Left lobe of liver (tissue), 2 donors: ENCODE data around the gene REXO5. TPM values are rescaled to one million over a fixed set of nuclear protein-coding genes. Genes with fewer than 3 reads are reported as not detected.
"Not testable (repeated sequence)": the region's sequence is repeated elsewhere in the genome, so short reads cannot be mapped to it uniquely, and the experiment has no call there.

Experiments used
- ATAC-seq: fragments of 200-7000 bp; cut with Tn5 transposase; one replicate; pipeline ENCODE4 v1.9.1; 2020; ENCODE audit warnings: mild to moderate bottlenecking, moderate library complexity
- DNase-seq: peaks from one replicate; pipeline ENCODE4 v3.0.0-alpha.2; 2020; ENCODE audit warnings: low spot score
- total RNA-seq: library from RNA; stranded (reverse); gene quantifications from one replicate; pipeline ENCODE4 v1.2.1, GENCODE V29; 2021
- donor health status: DM: no; HTN: no; CAD: no; lungs with moderate emphysema.
- donor health status: DM: no; HTN: yes; CAD: no.

The REXO5 gene, protein sequence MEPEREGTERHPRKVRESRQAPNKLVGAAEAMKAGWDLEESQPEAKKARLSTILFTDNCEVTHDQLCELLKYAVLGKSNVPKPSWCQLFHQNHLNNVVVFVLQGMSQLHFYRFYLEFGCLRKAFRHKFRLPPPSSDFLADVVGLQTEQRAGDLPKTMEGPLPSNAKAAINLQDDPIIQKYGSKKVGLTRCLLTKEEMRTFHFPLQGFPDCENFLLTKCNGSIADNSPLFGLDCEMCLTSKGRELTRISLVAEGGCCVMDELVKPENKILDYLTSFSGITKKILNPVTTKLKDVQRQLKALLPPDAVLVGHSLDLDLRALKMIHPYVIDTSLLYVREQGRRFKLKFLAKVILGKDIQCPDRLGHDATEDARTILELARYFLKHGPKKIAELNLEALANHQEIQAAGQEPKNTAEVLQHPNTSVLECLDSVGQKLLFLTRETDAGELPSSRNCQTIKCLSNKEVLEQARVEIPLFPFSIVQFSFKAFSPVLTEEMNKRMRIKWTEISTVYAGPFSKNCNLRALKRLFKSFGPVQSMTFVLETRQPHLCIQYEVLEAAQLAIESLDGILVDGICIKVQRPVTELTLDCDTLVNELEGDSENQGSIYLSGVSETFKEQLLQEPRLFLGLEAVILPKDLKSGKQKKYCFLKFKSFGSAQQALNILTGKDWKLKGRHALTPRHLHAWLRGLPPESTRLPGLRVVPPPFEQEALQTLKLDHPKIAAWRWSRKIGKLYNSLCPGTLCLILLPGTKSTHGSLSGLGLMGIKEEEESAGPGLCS
- 1.7 TPM for total RNA-seq

DNA sequence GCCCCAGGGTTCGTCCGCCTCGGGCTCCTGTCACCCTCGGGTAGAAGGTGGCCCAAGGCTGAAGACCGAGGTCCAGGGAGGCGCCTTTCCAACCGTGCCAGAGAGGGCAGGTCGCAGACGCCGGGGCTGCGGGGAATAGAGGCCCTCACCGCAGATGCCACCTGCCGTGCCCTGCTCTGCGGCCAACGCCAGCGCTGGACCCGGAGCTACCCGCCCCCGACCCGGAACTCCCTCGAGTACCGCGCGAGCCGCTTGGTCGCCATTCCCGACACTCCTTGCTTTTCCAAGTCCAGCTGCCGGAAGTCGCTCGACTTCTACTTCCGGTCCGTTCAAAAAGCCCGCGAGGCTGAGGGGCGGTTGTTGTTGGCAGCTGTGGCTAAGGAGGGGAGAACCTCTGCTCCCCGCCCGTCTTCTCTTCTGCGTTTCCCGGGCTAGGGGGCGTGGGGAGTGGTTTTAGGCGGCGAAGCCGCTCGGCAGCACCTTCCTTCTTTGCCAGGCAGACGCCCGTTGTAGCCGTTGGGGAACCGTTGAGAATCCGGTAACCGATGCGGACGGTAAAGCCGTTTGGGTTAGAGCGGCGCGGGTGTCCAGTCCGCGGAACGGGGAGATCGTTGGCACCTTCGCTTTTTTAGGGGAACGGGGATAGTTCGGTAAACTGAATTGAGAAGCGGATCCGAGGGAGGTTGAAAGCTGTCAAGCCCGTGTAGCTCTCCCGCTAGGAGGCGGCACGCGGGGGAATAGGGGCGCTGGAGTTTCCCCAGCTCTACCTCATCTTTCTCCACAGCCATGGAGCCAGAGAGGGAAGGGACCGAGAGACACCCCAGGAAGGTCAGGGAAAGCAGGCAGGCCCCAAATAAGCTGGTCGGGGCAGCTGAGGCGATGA is at the start of gene REXO5, which contains the start of gene ERI2:
TSS of gene REXO5 (plus strand) at position 360 of the 883 bp plus-strand sequence. CDS start at position 787, 427 bp downstream.
TSS of gene ERI2 (minus strand) at position 305 of the 883 bp plus-strand sequence. CDS start at position 263, 42 bp downstream.
- ATAC-seq (peak; percentile 90), DNase-seq (peak; percentile 93)

DNA sequence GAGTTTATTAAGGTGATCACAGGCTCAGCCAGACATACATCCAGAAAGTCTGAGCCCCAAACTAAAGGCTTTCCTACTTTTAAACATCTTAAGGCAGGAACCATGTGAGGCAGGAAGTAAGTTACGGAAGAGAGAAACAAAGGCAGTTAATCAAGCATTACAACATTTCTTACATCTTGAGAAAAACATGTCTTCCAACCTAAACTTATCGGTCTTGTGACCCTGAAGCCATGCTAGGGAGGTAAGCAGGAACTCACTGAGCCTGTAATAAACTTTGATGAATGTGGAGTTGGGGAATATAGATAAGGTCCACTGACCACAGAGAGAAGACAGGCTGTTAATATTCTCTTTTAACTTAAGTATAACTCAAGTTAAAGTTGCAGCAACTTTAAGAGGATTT is 46.0 kb upstream of the REXO5 start:
- DNase-seq: no peak

DNA sequence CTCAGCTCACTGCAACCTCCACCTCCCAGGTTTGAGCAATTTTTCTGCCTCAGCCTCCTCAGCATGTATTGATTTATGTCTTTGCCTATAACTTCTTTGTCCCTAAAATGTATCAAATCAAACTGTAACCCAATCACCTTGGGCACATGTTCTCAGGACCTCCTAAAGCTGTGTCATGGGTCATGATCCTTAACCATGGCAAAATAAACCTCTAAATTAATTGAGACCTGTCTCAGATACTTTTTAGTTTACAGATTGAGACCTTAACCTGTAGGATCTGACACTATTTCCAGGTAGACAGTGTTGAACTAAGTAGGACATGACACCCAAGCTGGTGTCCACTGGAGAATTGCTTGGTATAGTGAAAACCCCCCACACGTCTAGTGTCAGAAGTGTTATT is 45.2 kb upstream of the REXO5 start:
- DNase-seq: no peak
- no peak for ATAC-seq

More for the DNA sequence above, 46.0 kb upstream of the REXO5 start:
- ATAC-seq: no peak

DNA sequence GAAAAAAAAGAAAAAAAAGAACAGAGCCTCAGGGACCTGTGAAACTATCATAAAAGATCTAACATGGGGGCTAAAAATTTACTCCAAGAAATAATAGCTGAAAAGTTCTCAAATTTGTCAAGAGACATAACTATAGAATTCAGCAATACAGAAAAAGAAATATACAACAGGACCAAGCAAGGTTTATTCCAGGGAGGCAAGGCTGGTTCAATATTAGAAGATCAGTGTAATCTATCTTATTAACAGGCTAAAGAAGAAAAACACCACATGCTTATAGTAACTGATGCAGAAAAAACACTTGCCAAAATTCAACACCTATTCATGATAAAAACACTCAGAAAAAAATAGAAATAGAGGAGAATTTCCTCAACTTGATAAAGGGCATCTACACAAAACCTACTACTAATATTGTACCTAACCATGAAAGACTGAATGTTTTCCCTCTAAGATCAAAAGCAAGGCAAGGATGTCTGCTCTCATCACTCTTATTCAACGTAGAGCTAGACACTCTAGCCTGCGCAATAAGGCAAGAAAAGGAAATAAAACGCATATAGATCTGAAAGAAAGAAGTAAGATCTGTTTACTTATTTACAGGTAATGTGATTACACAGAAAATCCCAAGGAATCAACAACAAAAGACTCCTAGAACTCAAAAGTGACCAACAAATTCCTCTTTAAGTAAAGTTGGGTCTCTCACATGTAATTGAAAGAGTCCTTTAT is 43.8 kb upstream of the REXO5 start:
- DNase-seq (no peak), ATAC-seq (no peak)

DNA sequence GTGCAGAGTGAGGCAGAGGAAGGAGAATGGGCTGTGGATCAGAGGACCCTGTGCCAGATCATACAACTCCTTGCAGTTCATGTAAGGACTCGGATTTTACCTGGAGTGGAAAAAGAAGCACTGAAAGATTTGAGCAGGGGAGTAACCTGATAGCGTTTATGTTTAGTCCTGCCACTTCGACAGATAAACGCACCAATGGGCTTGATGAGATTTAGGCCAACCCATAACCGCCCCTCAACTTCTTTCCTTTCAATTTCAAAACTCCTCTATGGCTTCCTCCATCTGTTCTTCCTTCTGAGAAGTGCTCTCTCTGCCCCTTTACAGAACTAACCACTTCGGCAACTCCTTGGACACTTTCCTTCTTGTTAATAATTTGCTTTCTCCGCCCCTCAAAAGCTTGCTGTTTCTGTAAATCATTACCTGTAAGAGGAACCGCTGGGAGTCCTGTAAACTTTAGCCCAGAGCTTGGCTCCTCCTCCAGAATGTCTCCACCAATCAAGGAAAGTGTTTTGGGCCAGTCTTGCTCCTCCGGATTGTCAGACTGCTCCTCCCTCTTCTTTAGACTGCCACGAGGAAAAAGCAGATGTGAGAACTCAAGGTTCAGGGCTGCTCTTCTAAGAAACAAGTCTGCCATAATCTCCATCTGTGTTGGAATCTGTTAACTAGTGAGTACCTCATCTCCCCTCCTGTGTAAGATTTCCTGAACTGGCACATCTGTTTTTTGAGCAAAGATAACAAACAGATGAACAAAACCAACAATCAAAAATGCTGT is 42.7 kb upstream of the REXO5 start, which contains the start of gene ACSM3:
TSS of gene ACSM3 (plus strand) at position 554 of the 772 bp plus-strand sequence. CDS start 6,021 bp downstream, outside the sequence.
- ATAC-seq (peak; percentile 91), DNase-seq (peak; percentile 82)

DNA sequence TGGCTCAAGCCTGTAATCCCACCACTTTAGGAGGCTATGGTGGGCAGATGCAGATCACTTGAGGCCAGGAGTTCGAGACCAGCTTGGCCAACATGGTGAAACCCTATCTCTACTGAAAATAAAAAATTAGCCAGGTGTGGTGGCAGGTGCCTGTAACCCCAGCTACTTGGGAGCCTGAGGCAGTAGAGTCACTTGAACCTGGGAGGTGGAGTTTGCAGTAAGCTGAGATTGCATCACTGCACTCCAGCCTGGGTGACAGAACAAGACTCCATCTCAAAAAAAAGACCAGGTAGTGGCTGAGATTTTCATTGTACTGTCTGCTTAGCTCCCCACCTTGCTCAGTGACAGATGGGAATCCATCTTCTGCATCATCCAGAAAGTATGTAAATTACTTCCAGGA is 41.9 kb upstream of the REXO5 start:
- DNase-seq, ATAC-seq: not testable (repeated sequence)

DNA sequence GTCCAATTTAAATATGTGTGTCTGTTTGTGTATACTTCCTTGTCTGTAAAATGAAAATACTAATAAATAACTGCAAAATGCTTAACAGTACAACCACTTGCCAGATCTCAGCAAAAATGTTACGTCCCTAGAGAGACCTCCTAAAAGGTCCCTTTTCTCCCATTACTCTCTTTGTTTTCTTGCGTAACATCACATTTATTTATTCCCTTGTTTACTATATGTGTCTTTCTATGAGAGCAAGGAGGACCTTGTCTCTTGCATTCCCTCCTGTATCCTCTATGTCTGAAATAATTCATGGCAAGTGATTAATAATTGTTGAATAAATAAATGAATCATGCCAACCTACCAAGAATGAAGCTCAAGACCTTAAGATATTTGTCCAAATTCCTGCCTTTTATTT is 40.6 kb upstream of the REXO5 start:
- no peak for DNase-seq
- ATAC-seq: no peak

DNA sequence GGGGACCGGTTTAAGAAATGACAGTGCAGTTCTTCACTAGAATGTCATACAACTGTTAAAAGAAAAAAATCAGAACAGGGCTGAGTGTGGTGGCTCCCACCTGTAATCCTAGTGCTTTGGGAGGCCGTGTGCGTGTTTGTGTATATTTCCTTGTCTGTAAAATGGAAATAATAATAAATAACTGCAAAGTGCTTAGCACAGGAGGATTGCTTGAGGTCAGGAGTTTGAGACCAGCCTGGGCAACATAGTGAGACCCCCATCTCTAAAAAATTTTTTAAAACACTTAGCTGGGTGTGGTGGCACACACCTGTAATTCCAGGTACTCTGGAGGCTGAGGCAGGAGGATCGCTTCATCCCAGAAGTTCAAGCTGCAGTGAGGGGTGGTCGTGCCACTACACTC is 40.0 kb upstream of the REXO5 start:
- no peak for ATAC-seq
- no peak for DNase-seq

DNA sequence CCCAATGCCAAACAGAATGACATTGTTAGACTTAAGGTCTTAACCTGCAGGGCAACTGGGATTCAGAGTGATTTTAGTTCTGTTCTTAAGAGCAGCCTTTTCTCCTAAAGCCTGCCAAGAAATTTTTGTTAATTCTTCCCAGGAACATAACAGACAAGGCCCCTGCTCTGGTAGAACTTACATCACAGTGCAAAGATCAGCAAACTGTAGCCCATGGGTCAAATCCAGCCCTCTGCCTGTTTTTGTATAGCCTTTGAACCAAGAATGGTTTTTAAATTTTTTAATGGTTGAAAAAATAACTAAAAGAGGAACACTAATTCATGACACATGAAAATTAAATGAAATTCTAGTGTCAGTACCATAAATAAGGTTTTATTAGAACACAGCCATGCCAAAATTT is 38.8 kb upstream of the REXO5 start:
- ATAC-seq: peak; percentile 55

DNA sequence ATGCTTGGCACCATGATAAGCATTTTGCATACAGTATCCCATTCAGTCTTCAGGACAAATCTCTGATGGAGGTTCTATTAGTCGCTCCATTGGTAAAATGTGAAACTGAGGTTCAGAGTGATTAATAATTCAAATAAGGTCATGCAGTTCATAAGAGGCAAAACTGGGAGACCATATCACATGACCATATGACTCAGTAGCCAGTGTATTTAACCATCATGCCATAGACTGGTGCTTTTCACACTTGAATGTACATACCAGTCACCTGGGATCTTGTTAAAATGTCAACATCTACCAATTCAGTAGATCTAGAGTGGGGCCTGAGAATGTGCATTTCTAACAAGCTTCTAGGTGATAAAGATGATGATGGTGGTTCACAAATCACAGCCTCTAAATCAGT is 38.2 kb upstream of the REXO5 start:
- no peak for ATAC-seq
- DNase-seq: no peak

More for the DNA sequence above, 38.8 kb upstream of the REXO5 start:
- DNase-seq: peak; percentile 50

DNA sequence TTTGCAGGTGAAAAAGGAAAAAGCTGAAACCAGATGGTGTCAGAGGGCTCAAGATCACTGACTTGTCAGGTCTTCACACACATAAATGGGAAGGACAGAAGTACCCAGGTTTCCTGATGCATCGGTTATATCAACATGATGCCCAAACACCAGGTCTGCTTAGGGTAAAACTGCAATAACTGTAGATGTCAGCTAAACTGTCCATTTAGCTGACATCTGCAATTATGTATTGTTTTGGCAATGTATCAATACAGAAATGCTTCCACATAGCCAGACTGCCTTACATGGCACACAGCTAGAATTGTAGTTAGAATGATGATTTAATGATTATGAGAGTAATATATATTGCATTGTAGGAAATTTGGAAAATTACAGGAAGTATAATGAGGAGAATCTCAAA is 37.5 kb upstream of the REXO5 start:
- ATAC-seq (no peak), DNase-seq (no peak)

DNA sequence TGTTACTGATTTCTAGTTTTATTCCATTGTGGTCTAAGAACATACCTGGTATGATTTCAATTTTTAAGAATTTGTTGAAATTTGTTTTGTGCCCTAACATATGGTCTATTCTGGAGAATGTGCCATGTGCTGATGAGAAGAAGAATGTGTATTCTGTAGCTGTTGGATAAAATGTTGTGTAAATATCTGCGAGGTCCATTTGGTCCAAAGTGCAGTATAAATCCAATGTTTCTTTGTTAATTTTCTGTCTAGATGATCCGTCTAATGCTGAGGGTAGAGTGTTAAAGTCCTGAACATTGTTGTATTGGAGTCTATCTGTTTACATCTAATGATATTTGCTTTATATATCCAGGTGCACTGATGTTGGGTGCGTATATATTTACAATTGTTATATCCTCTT is 32.6 kb upstream of the REXO5 start:
- ATAC-seq: peak; percentile 49

DNA sequence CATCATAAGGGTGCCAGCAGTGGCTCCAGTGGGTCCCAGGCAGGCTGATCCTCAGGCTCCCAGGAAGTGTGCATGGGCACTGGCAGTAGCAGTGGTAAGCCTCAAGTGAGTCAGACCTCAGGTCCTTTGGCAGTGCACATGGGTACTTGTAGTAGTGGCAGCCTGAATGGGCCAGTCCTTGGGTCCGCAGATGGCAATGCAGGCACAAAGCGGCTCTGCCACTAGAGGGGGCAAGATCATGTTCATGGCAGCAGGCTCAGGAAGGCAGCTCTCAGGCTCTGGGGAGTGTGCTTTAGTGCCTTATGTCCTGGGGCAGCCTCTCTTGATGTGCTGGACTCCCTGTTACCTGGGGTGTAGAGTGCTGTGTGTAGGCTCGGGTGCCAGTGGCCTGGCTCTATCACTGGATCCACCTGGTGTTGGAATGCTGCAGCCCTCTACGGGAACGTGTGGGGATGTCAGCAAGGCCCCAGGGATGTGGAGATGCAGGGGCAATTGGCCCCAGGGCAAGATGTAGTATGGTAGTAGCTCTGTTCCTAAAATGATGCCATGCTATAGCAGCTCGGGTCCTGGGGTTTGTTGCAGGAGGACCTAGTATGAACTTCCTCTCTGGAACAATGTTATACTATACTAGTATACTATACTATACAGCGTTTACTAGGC is 31.5 kb upstream of the REXO5 start:
- ATAC-seq: peak; percentile 95
- DNase-seq: peak; percentile 71

More for the DNA sequence above, 32.6 kb upstream of the REXO5 start:
- DNase-seq: no peak

DNA sequence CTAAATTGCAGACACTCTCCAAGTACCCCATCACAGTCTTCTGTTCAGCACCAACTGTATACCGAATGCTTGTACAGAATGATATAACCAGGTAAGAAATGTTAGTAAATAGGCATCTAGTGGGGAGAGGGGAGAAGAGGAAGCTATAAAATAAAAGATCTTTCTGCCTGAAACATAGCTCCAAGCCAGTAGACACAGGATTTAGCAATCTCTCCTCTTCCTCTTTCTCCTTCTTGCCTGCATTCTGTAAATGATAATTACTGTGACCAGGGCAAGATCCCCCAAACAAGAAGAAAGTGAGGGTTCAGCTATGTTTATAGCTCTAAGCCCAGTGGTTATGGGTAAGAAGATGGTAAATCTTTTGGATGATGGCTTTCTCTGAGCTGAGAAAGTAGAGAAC is 24.6 kb upstream of the REXO5 start:
- ATAC-seq: no peak
- DNase-seq: no peak

DNA sequence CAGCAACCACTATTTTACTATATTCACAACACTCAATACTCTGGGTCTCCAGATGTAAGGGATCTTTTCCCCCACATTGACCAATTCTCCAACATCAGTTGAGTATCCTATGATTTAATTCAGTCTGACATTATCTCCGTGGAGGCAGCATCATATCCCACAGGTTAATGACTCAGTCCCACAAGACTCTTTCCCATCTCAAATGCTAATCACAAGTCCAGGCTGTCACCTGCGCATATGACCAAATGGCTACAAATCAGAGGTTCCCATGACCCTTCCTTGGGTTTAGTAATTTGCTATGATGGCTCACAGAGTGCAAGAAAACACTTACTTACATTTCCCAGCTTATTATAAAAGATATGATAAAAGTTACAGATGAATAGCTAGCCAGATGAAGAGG is 23.9 kb upstream of the REXO5 start:
- no peak for DNase-seq
- ATAC-seq: no peak

DNA sequence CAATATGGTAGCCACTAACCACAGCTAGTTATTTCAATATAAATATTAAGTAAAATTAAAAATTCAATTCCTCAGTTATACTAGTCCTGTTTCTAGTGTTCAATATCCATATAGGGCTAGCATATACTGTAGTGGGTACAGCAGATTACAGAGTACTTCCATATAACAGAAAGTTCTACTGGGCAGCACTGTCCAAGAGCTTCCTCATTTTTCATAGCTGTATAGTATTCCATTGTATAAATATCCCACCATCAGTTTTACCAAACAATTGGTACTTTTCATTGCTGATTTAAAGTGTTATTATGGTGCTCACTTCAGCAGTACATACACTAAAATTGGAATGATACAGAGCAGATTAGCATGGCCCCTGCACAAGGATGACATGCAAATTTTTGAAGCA is 22.1 kb upstream of the REXO5 start:
- ATAC-seq: no peak

DNA sequence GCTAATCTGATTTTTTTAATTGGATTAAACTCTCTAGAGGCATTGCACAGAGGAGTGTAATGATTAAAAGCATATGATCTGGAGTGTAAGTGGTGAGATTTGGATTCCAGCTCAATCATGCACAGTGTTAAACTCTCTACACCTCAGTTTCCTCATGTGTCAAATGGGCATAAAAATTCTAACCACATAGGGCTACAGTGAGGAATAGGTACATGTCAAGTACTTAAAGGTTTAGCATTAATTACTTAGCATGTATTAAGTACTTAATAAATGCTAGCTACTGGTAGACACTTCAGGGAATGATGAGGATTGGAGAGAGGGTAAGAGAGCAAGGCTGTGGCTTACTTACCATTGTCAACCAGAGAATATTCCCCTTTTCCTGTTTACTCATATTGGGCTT is 17.2 kb upstream of the REXO5 start:
- no peak for DNase-seq
- no peak for ATAC-seq

More for the DNA sequence above, 22.1 kb upstream of the REXO5 start:
- no peak for DNase-seq

DNA sequence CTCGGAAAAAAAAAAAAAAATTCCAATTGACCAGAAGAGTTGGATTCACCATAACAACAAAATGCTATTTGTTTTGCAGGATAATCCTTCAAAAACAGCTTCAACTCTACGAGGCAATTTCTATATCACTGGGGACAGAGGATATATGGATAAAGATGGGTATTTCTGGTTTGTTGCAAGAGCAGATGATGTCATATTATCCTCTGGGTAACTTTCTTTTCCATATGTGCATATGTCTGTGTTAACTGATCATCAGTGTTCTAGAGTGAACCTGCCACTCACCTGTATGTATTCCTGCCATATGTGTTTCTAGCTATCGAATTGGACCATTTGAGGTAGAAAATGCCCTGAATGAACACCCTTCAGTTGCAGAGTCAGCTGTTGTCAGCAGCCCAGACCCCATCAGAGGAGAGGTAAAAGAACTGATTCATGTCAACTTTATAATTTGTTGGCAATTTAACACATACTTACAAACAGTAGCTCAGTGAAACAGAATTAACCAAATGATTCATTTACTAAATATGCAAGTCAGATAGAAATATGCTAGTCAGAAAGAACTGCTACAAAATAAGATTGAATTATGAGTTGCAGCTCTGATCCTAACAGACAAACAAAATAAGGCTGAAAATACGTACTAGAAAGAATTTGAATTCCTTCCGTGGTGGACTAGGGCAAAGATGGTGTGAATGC is 14.3 kb upstream of the REXO5 start:
- ATAC-seq (no peak), DNase-seq (no peak)
